NCI-H1436 (cell line): Measurements from ENCODE around the gene CBARP.

Experiments used
- DNase-seq: peaks from one replicate; lab custom pipeline; 2025; lab: John Stamatoyannopoulos, UW

The CBARP gene

DNA sequence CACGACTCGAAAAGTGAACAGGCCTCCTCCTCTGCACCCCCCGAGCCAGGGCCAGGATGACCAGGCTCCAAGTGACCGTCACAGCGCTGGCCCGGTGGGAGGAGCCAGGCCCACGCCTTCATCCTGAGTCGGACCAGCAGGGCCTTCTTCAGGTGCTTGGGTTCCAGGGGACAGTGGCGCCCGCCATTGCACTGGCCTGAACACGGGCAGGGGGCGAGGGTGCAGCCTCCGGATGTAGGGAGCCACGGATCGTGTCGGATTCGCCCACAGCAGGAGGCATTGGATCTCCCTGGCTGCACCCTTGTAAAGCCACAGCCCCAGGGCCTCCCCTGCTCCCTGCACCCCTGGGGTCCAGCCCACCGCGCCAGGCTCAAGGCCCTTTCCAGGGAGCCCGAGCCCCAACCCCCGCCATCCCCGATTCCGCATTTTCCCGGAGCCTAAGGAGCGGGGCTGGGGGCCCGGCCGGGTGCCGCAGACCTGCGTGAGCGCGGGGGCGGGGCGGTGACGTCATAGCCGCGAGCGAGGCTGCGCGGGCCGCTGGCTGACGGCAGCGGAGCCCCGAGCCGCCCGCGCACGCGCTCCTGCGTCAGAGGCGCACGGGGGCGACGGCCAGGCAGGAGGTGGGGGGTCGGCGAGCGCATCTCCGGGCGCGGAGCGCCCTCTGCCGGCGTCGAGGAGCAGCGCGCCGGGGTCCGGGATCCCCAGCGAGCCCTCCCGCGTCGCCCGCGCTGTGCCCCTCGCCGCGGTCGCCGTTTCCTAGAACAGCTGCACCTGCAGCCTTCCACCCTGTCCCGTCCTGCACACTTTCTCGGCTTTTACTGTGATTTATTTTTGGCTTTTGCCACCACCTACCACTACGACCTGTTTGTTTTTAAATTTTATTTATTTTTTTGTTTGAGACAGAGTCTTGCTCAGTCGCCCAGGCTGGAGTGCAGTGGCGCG lies 2.3 kb upstream of the CBARP start:
- peak; percentile 89 for DNase-seq

DNA sequence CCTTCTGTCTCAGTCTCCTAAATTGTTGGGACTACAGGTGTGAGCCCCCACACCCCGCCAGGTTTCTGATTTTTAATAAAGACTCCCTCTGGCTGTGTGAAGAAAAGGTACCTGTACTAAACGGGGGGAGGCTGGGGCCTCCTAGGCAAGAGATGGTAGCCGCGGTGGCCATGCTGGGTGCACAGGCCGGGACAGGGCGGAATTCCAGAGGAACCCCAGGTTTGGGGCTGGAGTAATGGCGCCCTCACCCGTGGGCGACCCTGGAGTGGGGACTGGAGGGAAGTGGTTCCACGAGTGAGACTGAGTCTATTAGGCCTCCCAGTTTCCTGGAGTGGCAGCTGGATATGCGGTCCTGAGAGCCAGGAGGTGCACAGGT lies 1.6 kb upstream of the CBARP start:
- no peak for DNase-seq

GRCh38 chr19:1238369-1239303 lies 831 bp upstream of the CBARP start:
- no peak for DNase-seq

- no peak for DNase-seq
These were observed 662 bp downstream of the CBARP start for GRCh38 chr19:1237027-1237659.

GRCh38 chr19:1236576-1236975 lies 1.2 kb downstream of the CBARP start:
- DNase-seq = no peak

DNA sequence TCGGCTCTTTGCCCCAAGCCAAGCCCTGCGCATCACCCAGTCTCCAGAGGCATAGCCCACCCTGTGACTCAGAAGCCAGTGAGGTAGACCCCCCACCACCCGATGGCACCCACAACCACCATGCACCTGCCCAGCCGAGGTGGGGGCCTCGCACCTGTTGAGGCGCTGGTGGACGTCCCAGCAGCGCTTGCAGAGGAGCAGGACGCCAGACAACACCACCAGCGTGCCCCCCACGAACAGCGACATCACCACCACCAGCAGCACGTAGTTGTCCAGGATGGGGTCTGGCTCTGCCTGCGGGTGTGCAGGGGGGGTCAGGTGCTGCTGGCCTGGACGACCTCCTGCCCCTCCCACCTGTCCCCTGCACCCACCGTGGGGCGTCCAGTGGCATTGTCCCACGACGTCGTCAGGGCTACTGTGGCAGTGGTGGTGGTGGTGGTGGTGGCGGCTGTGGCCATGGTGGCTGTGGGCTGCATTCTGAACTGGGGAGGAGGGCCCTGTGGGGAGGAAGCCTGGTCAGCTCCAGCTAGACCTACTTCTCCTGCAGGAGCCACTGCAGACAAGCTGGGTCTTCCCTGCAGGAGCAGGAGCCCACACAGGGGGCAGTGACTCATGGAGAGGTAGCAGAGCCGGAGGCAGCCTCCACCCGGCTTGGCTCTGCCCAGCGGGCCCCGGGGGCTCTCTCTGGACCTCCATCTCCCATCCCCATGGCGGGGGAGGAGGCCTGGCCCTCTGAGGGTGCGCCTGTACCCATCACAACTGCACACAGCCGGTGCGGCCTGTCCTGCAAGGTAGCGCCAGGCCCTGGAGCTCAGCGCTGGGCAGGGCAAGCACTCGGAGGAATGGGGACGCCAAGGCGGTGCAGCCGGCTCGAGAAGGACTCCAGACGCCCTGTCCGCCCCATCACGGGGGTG lies 1.9 kb downstream of the CBARP start:
- DNase-seq = no peak

GRCh38 chr19:1234955-1235380 lies 2.8 kb downstream of the CBARP start:
- no peak for DNase-seq

DNA sequence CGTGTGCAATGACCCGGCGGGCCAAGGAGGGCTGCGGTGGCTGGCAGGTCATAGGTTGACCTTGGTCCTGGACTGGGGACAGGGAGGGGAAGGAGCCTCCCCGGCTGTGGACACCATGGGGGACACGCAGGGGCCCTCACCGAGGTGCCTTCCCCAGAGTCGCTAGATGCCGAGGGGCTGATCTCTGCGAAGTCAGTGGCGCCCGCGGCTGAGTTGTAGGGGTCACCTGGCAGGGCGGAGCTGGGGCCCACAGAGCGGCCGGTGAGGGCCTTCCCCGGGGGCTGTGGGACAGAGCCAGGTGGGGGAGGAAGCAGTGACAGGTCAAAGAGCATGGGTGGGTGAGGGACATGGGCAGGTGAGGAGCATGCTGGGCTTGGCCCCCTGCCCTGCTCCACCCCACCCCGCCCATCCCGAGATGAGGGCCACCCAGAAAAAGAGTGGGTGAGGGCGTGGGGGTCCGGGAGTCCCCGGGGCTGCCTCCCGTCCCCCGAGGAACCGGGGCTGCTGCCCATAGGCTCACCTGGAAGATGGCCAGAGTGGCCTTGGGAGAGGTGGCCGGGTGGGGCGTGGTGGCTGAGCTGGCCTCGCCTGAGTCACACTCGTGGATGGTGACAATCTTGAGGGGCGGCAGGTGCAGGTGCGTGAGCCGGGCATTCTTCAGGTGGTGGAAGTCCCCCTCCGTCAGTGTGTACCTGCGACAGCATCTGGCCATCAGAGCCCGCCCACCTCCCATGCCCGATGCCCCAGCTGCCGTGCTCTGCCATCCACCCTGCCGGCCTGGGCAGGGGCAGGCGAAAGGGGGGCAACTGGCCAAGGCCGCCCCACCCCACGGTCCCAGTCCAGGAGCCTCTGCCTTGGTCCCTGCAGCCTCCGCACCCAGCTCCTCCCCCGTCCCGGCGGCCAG lies 3.5 kb downstream of the CBARP start:
- DNase-seq = no peak

GRCh38 chr19:1233115-1233667 lies 4.6 kb downstream of the CBARP start:
- DNase-seq = no peak

GRCh38 chr19:1232652-1233072 lies 5.1 kb downstream of the CBARP start:
- DNase-seq = no peak

- no peak for DNase-seq
These were observed 5.8 kb downstream of the CBARP start for GRCh38 chr19:1231729-1232637.

DNA sequence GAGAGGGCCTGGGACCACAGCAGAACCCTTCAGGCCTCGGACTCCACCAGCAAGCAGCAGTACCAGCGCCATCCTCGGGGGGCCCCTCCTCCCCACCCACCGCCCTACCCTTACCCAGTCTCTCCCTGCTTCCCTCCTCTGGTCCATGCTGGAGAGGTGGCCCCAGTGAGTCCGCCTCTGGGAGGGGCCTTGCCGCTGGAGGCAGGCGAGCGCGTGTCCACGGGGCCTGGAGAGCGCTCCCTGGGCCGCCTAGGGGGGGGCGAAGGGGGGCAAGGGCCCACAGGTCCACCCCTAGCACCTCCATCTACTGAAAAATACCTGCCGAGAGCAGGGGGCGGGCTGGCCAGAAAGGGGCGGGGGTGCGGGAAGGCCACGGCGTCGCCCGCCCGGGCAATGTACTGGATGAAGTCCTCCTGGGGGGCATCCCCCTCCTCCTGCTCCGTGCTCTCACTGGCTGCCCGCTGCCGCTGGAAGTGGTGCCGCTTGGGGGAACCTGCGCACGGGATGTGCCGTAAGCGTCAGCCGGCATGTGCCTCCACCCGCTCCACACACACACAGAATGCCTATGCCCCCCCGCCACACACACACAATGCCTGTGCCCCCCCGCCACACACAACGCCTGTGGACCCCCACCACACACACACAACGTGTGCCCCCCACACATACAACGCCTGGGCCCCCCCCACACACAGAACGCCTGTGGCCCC lies 6.9 kb downstream of the CBARP start:
- DNase-seq = no peak

- no peak for DNase-seq
These were observed 7.7 kb downstream of the CBARP start for GRCh38 chr19:1229924-1230782.

DNA sequence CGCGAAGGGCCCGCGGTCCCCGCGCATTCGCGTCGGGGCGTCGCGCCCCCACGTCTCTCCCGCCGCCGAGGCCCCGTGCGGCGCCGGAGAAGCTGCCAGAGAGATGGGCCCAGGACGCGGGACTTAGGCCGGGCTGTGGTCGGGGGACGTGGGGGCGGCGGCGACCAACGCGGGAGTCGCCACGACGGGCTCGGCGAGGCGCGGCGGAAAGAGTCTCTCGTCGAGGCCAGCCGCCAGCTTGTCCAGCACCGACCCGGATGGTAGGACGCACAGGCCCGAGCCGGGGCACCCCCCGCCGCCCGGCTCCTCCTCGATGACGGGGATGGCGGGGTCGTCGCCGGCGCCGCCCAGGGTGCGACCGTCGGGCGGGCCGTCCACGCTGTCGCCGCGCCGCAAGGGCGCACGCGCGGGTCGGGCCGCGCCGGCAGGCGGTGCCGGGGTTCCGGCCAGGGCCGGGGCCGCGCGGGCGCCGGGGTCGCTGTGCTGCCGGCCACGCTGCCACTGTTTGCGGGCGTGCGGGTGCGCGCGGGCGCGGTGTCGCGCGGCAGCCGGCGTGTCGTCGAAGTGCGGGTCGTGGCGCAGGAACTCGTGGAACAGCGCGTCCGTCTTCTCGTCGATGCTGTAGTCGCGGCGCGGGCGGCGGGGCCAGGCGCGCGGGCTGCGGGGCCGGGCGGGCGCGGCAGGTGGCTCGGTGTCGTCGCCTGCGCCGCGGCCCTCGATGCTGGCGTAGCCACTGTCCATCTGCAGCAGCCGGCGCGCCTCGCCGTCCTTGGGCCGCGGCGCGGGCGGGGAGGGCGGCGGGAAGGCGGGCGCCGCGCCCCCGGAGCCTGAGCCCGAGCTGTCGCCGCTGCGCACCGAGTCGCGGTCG lies 8.5 kb downstream of the CBARP start:
- no peak for DNase-seq

- no peak for DNase-seq
These were observed 9.4 kb downstream of the CBARP start for GRCh38 chr19:1228161-1228957.
